Adrenal gland (tissue), 5 donors: ENCODE measurements around the gene TMEM156.

Source experiments
- POLR2A ChIP-seq, 2 donors: fragments of 450-650 bp; IDR thresholded peaks; one replicate each; pipeline ENCODE4 v1.6.1; 2017; ENCODE audit warnings: antibody characterized with exemption in 2 of 2, mild to moderate bottlenecking in 2 of 2, moderate library complexity in 1 of 2
- TF ChIP-seq, protein P1 (sequence below), 6 experiments: fragments of 450-650 bp in 4 of 6; fragments of 200-600 bp in 2 of 6; sonication (generic) in 1 of 6; IDR thresholded peaks; 1 replicate in 5 of 6; 2 replicates in 1 of 6; pipeline versions ENCODE4 v1.5.1 to v1.8.0; 2016 to 2021; ENCODE audit warnings: antibody characterized with exemption in 6 of 6, mild to moderate bottlenecking in 2 of 6, moderate library complexity in 1 of 6
- donor health status: DM: no; HTN: no; CAD: no.

DNA sequence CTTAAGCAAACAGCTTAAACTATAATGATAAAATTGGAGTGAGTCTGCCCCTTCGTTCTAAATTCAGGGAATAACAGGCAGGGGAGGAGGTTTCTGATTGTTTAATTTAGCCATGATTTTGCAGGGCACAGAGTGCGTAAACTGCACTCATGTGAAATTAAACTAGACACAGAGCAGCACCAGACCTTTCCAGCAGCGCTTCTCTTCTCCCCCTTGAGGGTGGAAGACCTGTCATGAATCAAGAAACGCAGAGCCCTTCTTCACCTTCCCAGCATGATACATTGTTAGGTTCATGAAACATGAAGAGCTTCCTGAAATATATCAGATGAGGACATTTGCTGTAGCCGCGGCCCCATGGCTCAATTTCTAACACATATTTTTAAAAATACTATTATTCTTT, 101.5 kb downstream of the TMEM156 start:
- TF ChIP-seq POLR2A (IDR thresholded peaks at IDR 0.05) = no peak
- TF ChIP-seq, protein P1, sequence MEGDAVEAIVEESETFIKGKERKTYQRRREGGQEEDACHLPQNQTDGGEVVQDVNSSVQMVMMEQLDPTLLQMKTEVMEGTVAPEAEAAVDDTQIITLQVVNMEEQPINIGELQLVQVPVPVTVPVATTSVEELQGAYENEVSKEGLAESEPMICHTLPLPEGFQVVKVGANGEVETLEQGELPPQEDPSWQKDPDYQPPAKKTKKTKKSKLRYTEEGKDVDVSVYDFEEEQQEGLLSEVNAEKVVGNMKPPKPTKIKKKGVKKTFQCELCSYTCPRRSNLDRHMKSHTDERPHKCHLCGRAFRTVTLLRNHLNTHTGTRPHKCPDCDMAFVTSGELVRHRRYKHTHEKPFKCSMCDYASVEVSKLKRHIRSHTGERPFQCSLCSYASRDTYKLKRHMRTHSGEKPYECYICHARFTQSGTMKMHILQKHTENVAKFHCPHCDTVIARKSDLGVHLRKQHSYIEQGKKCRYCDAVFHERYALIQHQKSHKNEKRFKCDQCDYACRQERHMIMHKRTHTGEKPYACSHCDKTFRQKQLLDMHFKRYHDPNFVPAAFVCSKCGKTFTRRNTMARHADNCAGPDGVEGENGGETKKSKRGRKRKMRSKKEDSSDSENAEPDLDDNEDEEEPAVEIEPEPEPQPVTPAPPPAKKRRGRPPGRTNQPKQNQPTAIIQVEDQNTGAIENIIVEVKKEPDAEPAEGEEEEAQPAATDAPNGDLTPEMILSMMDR (IDR thresholded peaks at IDR 0.05) = no peak
